Activated CD8-positive, alpha-beta memory T cell treated with anti-CD3 and anti-CD28 coated beads, Interleukin-2, amount 50 U/mL, for 1 hour (primary cell): Measurements from ENCODE around the gene TUBA4B.
"Not testable (repeated sequence)": the region's sequence is repeated elsewhere in the genome, so short reads cannot be mapped to it uniquely, and the experiment has no call there.

Experiments used
- DNase-seq: peaks from one replicate; pipeline ENCODE4 v3.0.0-alpha.2; 2020; ENCODE audit errors: extremely low read depth

The TUBA4B gene

GRCh38 chr2:219291394-219291793 lies 38.4 kb downstream of the TUBA4B start:
- DNase-seq, result no peak

- DNase-seq, result no peak
These were observed 39.0 kb downstream of the TUBA4B start for GRCh38 chr2:219291910-219292490.

GRCh38 chr2:219292616-219293015 lies 39.6 kb downstream of the TUBA4B start:
- DNase-seq, result no peak

DNA sequence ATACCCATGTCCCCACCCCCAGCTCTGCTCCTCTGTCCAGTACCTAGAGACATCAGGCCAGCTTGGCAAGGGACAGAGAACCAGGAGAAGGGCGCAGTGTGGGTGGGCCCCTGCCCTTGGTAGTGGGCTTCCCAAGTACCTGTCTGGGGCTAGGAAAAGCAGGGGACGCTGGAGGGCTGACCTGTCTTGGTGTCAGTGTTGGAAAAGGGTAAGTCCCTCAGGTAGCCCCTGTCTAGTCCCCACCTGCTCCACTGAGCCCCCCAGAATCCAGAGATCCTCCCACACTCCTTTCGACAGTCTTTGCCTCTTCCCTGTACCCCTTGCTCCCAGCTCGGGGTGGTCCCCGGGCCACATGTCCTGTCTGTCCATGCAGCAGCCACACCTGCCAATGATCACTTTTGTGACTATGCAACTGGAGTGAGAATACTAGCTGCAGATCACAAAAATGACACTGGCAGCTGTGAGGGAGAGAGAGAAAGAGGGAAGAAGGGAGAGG lies 40.7 kb downstream of the TUBA4B start:
- no peak for DNase-seq

GRCh38 chr2:219294356-219295351 lies 41.6 kb downstream of the TUBA4B start:
- DNase-seq, result peak; percentile 62

DNA sequence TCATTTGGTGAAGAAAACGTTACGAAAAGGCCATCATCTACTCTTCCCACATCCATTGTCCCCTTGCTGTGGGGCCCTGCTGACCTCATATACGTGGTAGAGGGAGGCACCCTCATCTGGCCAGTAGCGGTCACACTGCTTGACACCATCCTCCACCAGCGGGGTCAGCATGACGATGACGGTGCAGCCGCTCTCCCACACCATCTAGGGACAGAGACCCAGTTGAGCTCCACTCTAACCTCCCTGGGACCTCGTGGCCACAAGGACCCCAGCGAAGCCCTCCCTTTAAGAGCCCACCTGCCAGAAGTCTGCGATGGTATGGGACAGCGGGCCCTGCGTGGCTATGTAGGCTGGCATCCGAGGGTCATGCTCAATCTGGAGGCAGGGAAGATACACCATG lies 43.1 kb downstream of the TUBA4B start:
- no peak for DNase-seq

DNA sequence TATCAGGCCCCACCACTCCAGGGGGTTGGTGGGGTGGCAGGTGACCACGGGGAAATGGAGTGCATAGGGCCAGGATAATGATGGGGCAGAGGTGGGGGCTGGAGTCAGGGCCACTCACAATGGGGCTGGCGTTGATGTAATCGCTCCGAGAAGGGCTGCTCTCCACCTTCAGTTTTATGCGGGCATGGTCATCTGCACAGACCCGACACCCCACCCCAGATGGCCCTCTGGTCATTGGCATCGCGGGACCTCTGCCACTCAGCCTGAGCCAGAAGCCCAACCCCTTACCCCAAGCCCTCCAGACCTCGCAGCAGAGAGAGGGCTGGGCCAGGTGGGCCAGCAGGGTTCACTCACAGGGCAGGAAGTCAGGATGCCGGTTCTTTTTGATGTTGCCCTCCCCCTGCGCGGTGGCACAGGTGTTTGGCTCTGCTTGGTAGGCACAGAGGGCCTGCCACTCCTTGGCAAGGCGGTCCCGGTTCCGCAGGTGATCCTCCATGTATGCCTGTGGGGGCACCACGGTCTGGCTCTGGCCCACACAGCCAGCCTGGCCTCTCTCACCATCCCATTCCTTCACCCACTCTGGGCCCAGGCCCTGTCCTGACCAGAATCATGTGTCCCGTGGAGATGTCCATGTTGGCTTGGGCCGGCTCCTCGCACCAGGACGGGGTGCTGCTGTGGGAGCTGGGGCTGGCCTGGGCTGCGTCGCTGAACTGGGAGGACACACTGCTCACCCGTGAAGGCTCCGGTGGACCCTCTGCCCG lies 43.8 kb downstream of the TUBA4B start:
- no peak for DNase-seq

DNA sequence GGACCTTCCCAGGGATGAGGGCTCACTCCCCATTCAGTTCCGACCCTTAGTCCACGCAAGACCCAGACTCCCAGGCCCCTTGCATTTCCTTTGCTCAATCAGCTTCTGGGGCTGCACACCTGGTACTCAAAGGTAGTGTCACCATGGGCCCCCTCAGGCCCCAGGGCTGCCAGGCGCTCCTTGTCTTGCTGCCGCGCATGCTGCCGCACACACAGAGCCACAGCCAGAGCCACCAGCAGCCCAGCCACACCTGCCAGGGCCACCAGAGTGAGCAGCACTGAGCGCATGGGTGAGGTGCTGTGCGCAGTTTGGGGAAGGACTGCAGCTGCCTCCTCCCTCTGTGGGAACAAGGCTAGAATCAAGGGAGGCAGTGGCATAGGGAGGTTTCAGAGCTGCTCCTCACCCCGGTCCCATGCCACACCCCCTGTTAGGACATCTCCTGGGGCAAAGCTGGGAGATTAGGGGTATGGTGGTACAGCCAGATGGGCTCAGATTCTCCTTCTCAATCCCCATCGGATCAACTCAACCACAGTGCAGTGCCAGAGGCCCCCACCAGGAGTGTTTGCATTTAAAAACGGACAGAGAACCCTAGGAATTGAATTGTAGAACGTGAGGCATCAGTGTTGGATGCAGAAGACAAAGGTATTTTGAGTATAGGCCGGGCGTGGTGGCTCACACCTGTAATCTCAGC lies 44.9 kb downstream of the TUBA4B start:
- no peak for DNase-seq

- no peak for DNase-seq
These were observed 45.8 kb downstream of the TUBA4B start for GRCh38 chr2:219298759-219299371.

- no peak for DNase-seq
These were observed 46.3 kb downstream of the TUBA4B start for GRCh38 chr2:219299372-219299760.

GRCh38 chr2:219300022-219300421 lies 47.0 kb downstream of the TUBA4B start:
- DNase-seq, result no peak

- DNase-seq, result no peak
These were observed 49.4 kb downstream of the TUBA4B start for GRCh38 chr2:219302412-219302968.

GRCh38 chr2:219304223-219304622 lies 51.2 kb downstream of the TUBA4B start:
- DNase-seq, result no peak

- no peak for DNase-seq
These were observed 53.0 kb downstream of the TUBA4B start for GRCh38 chr2:219306047-219306446.

GRCh38 chr2:219308142-219309101 lies 55.4 kb downstream of the TUBA4B start:
- no peak for DNase-seq

- no peak for DNase-seq
These were observed 56.2 kb downstream of the TUBA4B start, which contains the start of gene PTPRN for GRCh38 chr2:219309278-219309677. TSS of gene PTPRN (minus strand) at chr2:219309401. CDS start at chr2:219309332, 69 bp downstream.

DNA sequence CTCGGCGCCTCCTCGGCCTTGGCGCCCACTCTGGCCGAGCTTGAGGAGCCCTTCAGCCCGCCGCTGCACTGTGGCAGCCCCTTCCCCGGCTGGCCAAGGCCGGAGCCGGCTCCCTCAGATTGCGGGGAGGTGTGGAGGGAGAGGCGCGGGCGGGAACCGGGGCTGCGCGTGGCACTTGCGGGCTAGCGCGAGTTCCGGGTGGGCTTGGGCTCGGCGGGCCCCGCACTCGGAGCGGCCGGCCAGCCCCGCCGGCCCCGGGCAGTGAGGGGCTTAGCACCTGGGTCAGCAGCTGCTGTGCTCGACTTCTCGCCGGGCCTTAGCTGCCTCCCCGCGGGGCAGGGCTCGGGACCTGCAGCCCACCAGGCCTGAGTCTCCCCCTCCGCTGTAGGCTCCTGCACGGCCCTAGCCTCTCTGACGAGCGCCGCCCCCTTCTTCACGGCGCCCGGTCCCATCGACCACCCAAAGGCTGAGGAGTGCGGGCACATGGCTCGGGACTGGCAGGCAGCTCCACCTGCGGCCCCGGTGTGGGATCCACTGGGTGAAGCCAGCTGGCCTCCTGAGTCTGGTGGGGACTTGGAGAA lies 59.7 kb downstream of the TUBA4B start:
- DNase-seq, result not testable (repeated sequence)

DNA sequence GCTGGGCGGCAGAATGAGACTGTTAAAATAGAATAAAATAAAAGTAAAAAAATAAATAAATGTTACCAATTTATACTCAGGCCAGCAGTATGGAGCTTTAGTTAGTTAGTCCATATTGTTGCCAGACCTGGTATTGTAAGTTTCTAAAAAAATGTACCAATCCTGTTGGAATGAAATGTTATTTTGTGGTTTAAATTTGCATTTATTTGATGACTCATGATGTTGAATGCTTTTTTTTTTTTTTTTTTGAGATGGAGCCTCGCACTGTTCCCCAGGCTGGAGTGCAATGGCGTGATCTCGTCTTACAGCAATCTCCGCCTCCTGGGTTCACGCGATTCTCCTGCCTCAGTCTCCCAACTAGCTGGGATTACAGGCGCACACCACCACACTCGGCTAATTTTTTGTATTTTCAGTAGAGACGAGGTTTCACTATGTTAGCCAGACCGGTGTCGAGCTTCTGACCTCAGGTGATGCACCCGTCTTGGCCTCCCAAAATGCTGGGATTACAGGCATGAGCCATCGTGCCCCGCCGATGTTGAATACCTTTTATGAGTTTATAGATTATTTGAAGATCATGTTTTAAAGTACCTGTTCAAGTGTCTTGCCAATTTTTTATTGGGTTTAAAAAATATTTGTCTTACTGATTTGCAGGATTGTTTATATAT lies 61.9 kb downstream of the TUBA4B start:
- DNase-seq, result no peak
